Keratinocyte (primary cell): Measurements from ENCODE around the gene PHF8. TPM values are rescaled to one million over a fixed set of nuclear protein-coding genes. Genes with fewer than 3 reads are reported as not detected.

ENCODE experiments used
- DNase-seq: peaks from one replicate; pipeline ENCODE4 v3.0.0-alpha.2; 2011; ENCODE audit warnings: low read depth, missing footprints, low spot score
- FAIRE-seq: peaks from 2 replicates; lab custom pipeline; 2011; peaks lifted over from hg19 to GRCh38; lab: Jason Lieb, UNC
- H2AFZ ChIP-seq: 2 replicates; pipeline ENCODE4 v1.6.0; 2012; ENCODE audit warnings: low read length, control low read depth, inconsistent platforms; ENCODE audit not compliant: control insufficient read depth
- H3K27ac ChIP-seq: 2 replicates; pipeline ENCODE4 v1.5.1; 2011; ENCODE audit warnings: low read length; ENCODE audit not compliant: control insufficient read depth, insufficient read depth
- H3K27me3 ChIP-seq: 3 replicates; pipeline ENCODE4 v1.6.0; 2011; ENCODE audit warnings: low read length; ENCODE audit not compliant: control insufficient read depth, insufficient read depth; ENCODE audit errors: extremely low read depth
- H3K36me3 ChIP-seq, 2 experiments: 2 replicates in 1 of 2; 3 replicates in 1 of 2; pipeline ENCODE4 v1.5.1; 2011; ENCODE audit warnings: low read length in 2 of 2, mild to moderate bottlenecking in 1 of 2; ENCODE audit not compliant: control insufficient read depth in 2 of 2, insufficient read depth in 2 of 2; ENCODE audit errors: extremely low read depth in 1 of 2
- H3K4me1 ChIP-seq: 3 replicates; pipeline ENCODE4 v1.5.1; 2011; ENCODE audit warnings: low read length; ENCODE audit not compliant: control insufficient read depth, insufficient read depth; ENCODE audit errors: extremely low read depth
- H3K4me2 ChIP-seq: 3 replicates; pipeline ENCODE4 v1.6.0; 2011; ENCODE audit warnings: low read depth, low read length; ENCODE audit not compliant: control insufficient read depth, insufficient read depth; ENCODE audit errors: extremely low read depth
- H3K4me3 ChIP-seq, 3 experiments: fragments of 200-600 bp in 1 of 3; sonication (generic) in 1 of 3; 2 replicates in 2 of 3; 3 replicates in 1 of 3; pipeline ENCODE4 v1.5.1; 2011 to 2016; ENCODE audit warnings: low read length in 3 of 3, mild to moderate bottlenecking in 3 of 3, control low read depth in 2 of 3, inconsistent platforms in 1 of 3, low read depth in 1 of 3, mixed read lengths in 1 of 3, mixed run types in 1 of 3, moderate library complexity in 1 of 3; ENCODE audit not compliant: control insufficient read depth in 2 of 3, insufficient read depth in 2 of 3; ENCODE audit errors: extremely low read depth in 1 of 3
- H3K79me2 ChIP-seq: 2 replicates; pipeline ENCODE4 v1.6.0; 2012; ENCODE audit warnings: low read length; ENCODE audit not compliant: control insufficient read depth, insufficient read depth
- H3K9ac ChIP-seq: 3 replicates; pipeline ENCODE4 v1.6.0; 2011; ENCODE audit warnings: low read length; ENCODE audit not compliant: control insufficient read depth, insufficient read depth; ENCODE audit errors: extremely low read depth
- H3K9me1 ChIP-seq: 3 replicates; pipeline ENCODE4 v1.6.0; 2011; ENCODE audit warnings: low read length; ENCODE audit not compliant: control insufficient read depth, insufficient read depth; ENCODE audit errors: extremely low read depth
- H3K9me3 ChIP-seq: 2 replicates; pipeline ENCODE4 v1.5.1; 2012; ENCODE audit warnings: low read depth, low read length; ENCODE audit not compliant: control insufficient read depth
- H4K20me1 ChIP-seq: 3 replicates; pipeline ENCODE4 v1.6.0; 2011; ENCODE audit warnings: low read length; ENCODE audit not compliant: control insufficient read depth, insufficient read depth; ENCODE audit errors: extremely low read depth
- EZH2 ChIP-seq: IDR thresholded peaks from one replicate; pipeline ENCODE4 v1.6.1; 2012; ENCODE audit warnings: inconsistent platforms, mild to moderate bottlenecking, low read length, moderate library complexity
- dilution Hi-C: fragments of 300-500 bp; cut with MboI; formaldehyde crosslinking; loops from one replicate; pipeline ENCODE4 v1.7.0; 2020; ENCODE audit warnings: low sequenced_read_pairs; ENCODE audit not compliant: extremely low pct_ligation_motif_present
- polyA plus RNA-seq, 5 experiments: library from polyadenylated mRNA; depleted of rRNA in 3 of 5; stranded (reverse) in 3 of 5; stranded (forward) in 1 of 5; unstranded in 1 of 5; fragments of >200 nt; gene quantifications; 1 replicate in 1 of 5; 2 replicates in 3 of 5; 3 replicates in 1 of 5; pipeline versions ENCODE4 v1.2.1 to v1.2.3, GENCODE V29; 2011 to 2012; ENCODE audit warnings: missing spikeins in 2 of 5, low read depth in 1 of 5, low replicate concordance in 1 of 5
- TF ChIP-seq, protein P1 (sequence below), 3 experiments: IDR thresholded peaks in 1 of 3; conservative IDR thresholded peaks in 1 of 3; optimal IDR thresholded peaks in 1 of 3; 2 replicates in 2 of 3; 3 replicates in 1 of 3; pipeline versions ENCODE3 to v1.5.1; 2011; ENCODE audit warnings: low read length in 3 of 3, mild to moderate bottlenecking in 3 of 3, moderate library complexity in 2 of 3, control low read depth in 1 of 3, inconsistent platforms in 1 of 3; ENCODE audit not compliant: insufficient read depth in 2 of 3; ENCODE audit errors: extremely low read depth in 1 of 3

The PHF8 gene
- polyA plus RNA-seq, 1 donor (not counting 4 experiments of a cell fraction or from before 2014, with no cell fraction given) = 5.9 TPM

DNA sequence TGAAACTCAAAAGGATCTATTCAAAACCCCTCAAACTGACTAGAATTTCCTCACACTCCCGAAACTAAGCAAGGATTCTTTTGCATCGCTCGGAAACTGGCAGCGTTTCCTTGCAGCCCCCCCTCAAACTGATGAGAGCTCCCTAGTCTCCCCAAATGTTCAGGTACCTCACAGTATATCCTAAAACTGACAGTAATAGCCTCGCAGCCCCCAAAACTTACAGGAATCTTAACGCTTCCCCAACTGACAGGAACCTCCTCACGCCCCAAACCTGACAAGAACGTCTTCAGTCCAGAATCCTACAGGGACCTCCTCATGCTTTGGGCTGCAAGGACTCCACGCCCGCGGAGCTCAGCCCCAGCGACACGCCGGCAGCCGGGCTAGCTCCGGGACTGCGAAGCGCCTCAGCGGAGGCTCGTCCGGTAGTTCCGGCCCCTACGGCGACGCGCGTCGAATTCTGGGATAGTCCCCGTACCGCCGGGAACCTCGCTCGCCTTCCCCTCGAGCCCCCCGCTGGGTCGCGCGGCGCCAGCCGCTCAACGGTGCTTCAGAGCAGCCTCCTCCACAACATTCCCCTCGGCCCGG, 640 bp downstream of the PHF8 start:
- Histone ChIP-seq H3K9me1 (no peaks in the 10 kb centered on the region), H3K9ac (peak overlapping the region; percentile 85), H3K79me2 (peaks cover 6% of the 10 kb centered on the region), H2AFZ (peak overlapping the region; percentile 81), H3K4me1 (peaks cover 2% of the 10 kb centered on the region), H3K27ac (peak overlapping the region; percentile 89), H3K27me3 (no peaks in the 10 kb centered on the region), H3K36me3 (peaks cover 2 to 4% of the 10 kb centered on the region in 2 experiments), H3K9me3 (no peaks in the 10 kb centered on the region), H3K4me3 (peak overlapping the region; percentile 71 to 84 (median 80)), H3K4me2 (peak overlapping the region; percentile 58), H4K20me1 (no peaks in the 10 kb centered on the region)
- TF ChIP-seq, protein P1, sequence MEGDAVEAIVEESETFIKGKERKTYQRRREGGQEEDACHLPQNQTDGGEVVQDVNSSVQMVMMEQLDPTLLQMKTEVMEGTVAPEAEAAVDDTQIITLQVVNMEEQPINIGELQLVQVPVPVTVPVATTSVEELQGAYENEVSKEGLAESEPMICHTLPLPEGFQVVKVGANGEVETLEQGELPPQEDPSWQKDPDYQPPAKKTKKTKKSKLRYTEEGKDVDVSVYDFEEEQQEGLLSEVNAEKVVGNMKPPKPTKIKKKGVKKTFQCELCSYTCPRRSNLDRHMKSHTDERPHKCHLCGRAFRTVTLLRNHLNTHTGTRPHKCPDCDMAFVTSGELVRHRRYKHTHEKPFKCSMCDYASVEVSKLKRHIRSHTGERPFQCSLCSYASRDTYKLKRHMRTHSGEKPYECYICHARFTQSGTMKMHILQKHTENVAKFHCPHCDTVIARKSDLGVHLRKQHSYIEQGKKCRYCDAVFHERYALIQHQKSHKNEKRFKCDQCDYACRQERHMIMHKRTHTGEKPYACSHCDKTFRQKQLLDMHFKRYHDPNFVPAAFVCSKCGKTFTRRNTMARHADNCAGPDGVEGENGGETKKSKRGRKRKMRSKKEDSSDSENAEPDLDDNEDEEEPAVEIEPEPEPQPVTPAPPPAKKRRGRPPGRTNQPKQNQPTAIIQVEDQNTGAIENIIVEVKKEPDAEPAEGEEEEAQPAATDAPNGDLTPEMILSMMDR (optimal IDR thresholded peaks at IDR 0.05 in 1 of 3, IDR thresholded peaks at IDR 0.05 in 1 of 3, conservative IDR thresholded peaks at IDR 0.05 in 1 of 3; ENCODE audit: extremely low read depth in 1 of 3, insufficient read depth in 2 of 3, low read length in 3 of 3) = no peak
- no peak for TF ChIP-seq EZH2
- FAIRE-seq = no peak
- dilution Hi-C loops = no loop called here
- no peak for DNase-seq

DNA sequence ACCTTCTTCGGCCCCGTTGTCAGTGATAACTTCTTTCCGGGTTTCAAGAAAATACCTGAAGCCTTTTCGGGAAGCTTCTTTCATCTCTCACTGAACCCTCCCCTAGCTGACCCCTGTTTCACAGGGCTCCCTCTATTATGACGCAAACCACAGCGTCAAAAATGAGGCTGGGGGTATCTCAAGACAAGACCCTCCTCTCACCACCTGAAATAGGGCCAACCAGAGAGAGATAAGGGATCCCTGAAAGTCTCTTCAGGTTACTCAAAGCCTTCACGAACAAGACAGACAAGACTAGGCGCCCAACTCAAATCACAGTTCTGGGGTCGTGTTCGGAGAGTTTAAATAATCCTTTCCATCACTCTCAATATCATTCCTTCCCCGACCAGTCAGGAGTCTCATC, 1.2 kb downstream of the PHF8 start:
- Histone ChIP-seq H3K79me2 (peaks cover 6% of the 10 kb centered on the region), H4K20me1 (no peaks in the 10 kb centered on the region), H3K36me3 (peaks cover 2 to 4% of the 10 kb centered on the region in 2 experiments), H3K9me3 (no peaks in the 10 kb centered on the region), H3K4me3 (peak overlapping the region; percentile 71 to 84 (median 80)), H3K4me1 (peaks cover 2% of the 10 kb centered on the region), H3K9ac (peak overlapping the region; percentile 85), H3K9me1 (no peaks in the 10 kb centered on the region), H2AFZ (peak overlapping the region; percentile 81), H3K27ac (peak overlapping the region; percentile 89), H3K27me3 (no peaks in the 10 kb centered on the region), H3K4me2 (peak overlapping the region; percentile 58)
- DNase-seq = no peak
- no peak for FAIRE-seq
- dilution Hi-C loops = no loop called here
- TF ChIP-seq, protein P1 (optimal IDR thresholded peaks at IDR 0.05 in 1 of 3, IDR thresholded peaks at IDR 0.05 in 1 of 3, conservative IDR thresholded peaks at IDR 0.05 in 1 of 3; ENCODE audit: extremely low read depth in 1 of 3, insufficient read depth in 2 of 3, low read length in 3 of 3) = no peak
- TF ChIP-seq EZH2 = no peak
